ENCODE results near the gene TARS3. TPM values are rescaled to one million over a fixed set of nuclear protein-coding genes. Genes with fewer than 3 reads are reported as not detected.

The TARS3 gene
- total RNA-seq, 2 donors from 2014 or later, result 12.6 to 14.2 TPM

DNA sequence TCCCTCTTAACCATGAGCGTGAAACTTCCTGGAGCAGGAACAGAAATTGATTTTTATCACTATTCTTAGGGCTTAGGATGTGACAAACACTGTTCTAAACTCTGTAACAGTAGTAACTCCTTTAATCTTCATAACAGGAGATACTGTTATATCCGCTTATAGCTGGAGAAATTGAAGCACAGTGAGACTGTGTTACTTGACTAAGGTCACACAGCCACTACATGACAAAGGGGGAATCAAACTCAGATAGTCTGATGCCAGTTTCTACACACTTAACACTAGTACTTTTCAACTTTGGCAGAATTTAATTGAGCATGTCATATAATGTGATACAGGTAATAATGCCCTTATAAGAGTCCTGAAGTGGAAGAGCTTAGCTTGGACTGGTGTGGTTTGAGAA lies 800 bp upstream of the TARS3 start:
- no peak overlapping the region for H3K27ac Mint-ChIP-seq
- no peak for ATAC-seq (replicated peaks in 1 of 2)

DNA sequence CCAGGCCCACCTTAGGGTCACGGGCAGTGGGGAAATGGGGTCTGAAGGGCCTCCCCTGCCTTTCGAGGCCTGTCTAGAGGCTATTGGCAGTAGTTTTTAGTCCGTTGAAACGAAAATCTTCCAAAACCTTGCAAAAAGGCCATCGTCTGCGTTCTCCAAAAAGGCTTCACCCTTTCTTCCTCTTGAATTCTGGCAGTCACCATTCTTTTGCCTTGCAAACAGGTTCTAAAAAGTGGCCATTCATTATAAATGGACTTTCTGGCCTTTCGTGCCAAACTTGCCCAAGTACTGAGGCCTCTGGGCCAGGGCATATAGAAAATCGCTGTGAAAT lies 367 bp upstream of the TARS3 start:
- ATAC-seq (replicated peaks in 1 of 2) (no peak), DNase-seq (no peak)
- Mint-ChIP-seq H3K4me1 (ENCODE audit: low read depth) (peaks cover 16% of the 10 kb centered on the region), H3K27ac (no peak overlapping the region), H3K9me3 (peaks cover 2 to 3% of the 10 kb centered on the region in 2 donors), H3K4me3 (peak overlapping the region in 1 of 2 donors; percentile 40), H3K27me3 (ENCODE audit: low read depth) (no peaks in the 10 kb centered on the region), H3K36me3 (ENCODE audit: insufficient read depth in 2 of 2) (peaks cover 11 to 19% of the 10 kb centered on the region in 2 donors)

More for the DNA sequence above, 800 bp upstream of the TARS3 start:
- H3K27me3 Mint-ChIP-seq (ENCODE audit: low read depth), result no peaks in the 10 kb centered on the region
- no peak for DNase-seq
- peaks cover 11 to 19% of the 10 kb centered on the region in 2 donors for H3K36me3 Mint-ChIP-seq (ENCODE audit: insufficient read depth in 2 of 2)
- H3K4me3 Mint-ChIP-seq, result peak overlapping the region in 1 of 2 donors; percentile 40
- peaks cover 16% of the 10 kb centered on the region for H3K4me1 Mint-ChIP-seq (ENCODE audit: low read depth)
- H3K9me3 Mint-ChIP-seq, result peaks cover 2 to 3% of the 10 kb centered on the region in 2 donors

DNA sequence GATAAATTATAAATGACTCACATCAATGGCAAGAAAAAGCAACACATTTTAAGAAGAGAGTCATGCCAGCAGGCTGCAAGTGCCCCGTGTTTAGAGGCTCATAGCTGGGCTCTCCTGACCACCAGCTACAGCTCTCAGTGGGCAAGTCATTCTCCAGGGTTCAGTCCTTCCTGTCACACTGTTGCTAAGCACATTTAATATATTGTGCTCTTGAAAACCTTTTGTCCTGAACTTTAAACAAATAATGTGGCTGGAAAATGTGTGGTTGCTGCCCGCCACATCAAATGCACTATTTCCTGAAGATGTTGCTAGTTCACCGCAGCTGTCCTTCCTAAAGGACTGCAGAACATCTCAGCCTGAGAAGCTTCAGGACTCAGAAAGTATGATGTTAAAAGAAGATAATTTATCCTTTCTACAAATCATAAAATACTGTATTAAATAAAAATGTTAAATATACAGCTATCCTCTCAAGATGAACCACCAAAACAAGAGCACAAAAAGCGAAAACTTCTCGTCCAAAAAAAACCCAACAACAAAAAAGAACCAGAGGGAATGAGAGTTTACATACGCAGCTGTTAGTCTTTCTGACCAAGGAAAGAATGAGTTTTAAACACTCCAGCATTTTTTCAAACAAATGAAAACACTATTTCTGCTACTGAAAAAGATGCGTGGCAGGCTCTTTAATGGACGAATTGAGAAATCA lies 951 bp downstream of the TARS3 start:
- peak; percentile 47 to 49 for DNase-seq
- H3K36me3 Mint-ChIP-seq (ENCODE audit: insufficient read depth in 2 of 2), result peaks cover 11 to 19% of the 10 kb centered on the region in 2 donors
- ATAC-seq (replicated peaks in 1 of 2), result peak; percentile 35 to 53
- H3K4me1 Mint-ChIP-seq (ENCODE audit: low read depth), result peaks cover 16% of the 10 kb centered on the region
- peak overlapping the region; percentile 71 to 73 for H3K4me3 Mint-ChIP-seq
- H3K27me3 Mint-ChIP-seq (ENCODE audit: low read depth), result no peaks in the 10 kb centered on the region
- H3K27ac Mint-ChIP-seq, result peak overlapping the region; percentile 18
- peaks cover 2 to 3% of the 10 kb centered on the region in 2 donors for H3K9me3 Mint-ChIP-seq

DNA sequence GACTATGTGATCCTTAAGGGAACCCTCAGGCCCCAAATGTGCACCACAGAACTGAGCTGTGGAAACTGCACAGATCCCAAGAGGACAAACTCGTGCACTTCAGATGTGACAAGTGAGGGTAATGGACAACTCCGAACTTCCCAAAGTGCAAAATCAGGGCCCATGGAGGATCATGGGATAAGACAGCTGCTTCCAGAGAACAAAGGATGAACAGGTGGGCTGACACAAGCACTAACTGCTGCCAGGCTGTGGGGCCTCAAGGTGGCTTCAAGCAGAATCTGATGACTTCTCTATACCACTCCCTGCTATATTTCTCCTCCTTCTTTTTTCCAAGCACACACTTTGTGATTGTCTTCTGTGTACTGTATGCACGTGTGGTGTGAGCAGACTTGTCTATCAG lies 5.4 kb downstream of the TARS3 start:
- Mint-ChIP-seq H3K4me1 (ENCODE audit: low read depth) (peaks cover 25% of the 10 kb centered on the region), H3K4me3 (no peak overlapping the region), H3K36me3 (ENCODE audit: insufficient read depth in 2 of 2) (peaks cover 12 to 23% of the 10 kb centered on the region in 2 donors), H3K9me3 (peaks cover 2 to 3% of the 10 kb centered on the region in 2 donors), H3K27ac (no peak overlapping the region), H3K27me3 (ENCODE audit: low read depth) (no peaks in the 10 kb centered on the region)
- no peak for ATAC-seq (replicated peaks in 1 of 2)
- no peak for DNase-seq

DNA sequence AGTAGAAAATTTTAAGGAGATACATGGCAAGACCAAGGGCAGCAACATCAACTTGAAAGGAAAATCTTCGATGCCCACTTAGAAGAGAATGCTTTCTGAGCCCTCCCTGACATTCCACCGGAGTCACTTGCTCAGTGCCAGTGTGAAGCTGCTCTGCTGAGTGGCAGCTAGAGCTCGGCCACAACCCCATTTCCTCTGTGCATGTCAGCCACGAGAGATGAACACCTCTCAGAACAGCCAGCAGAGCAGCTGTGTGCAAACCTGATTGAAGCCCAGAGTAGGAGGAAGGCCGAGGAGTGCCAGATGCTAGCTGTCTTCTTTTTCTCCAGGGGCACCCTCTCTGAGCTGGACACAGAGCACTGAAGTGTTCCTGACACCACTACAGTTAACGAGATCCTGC lies 12.2 kb downstream of the TARS3 start:
- Mint-ChIP-seq H3K27ac (no peak overlapping the region), H3K27me3 (ENCODE audit: low read depth) (no peaks in the 10 kb centered on the region), H3K4me1 (ENCODE audit: low read depth) (no peaks in the 10 kb centered on the region), H3K36me3 (ENCODE audit: insufficient read depth in 2 of 2) (peaks cover 9 to 10% of the 10 kb centered on the region in 2 donors), H3K4me3 (no peak overlapping the region), H3K9me3 (no peaks in the 10 kb centered on the region)
- ATAC-seq (replicated peaks in 1 of 2), result no peak
- DNase-seq, result no peak

DNA sequence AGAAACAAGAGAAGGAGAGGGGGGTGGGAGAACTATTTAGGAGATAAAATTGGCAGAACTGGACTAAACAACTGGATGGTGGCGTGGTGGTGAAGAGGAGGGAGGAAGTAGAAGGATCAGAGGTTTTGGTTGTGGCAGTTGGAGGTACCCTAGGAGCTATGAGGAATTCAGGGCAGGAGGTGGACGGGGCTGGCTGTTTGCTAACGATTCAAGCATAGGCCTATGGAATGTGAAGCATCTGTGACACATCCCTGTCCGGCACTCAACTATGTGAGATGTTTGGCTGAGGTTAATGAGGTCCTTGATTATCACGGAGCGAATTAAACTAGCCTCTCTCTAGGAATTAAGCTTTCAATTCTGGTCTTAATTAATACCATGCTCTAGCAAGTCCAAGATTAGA lies 13.5 kb downstream of the TARS3 start:
- DNase-seq (no peak), ATAC-seq (replicated peaks in 1 of 2) (no peak)
- H3K27ac Mint-ChIP-seq, result no peak overlapping the region
- no peaks in the 10 kb centered on the region for H3K4me1 Mint-ChIP-seq (ENCODE audit: low read depth)
- no peaks in the 10 kb centered on the region for H3K27me3 Mint-ChIP-seq (ENCODE audit: low read depth)
- H3K9me3 Mint-ChIP-seq, result no peaks in the 10 kb centered on the region
- H3K36me3 Mint-ChIP-seq (ENCODE audit: insufficient read depth in 2 of 2), result peaks cover 10% of the 10 kb centered on the region in 2 donors
- no peak overlapping the region for H3K4me3 Mint-ChIP-seq

DNA sequence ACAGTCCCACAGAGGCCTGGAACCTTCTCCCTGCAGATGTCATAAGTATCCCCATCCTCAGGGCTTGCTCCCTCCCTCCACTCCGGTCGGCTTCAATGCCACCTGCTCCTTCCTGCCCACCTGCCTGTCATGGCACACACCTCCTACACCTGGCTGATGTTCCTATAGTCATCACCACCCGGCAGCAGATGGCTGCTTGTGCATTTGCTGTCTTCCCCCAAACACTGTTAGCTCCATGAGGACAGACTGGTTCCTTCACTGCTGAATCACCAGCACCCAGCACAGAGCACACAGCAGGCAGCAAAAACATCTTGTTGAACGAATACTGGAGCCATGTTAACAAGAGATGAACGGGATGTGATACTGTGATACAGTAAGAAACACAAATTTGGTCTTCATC lies 14.8 kb downstream of the TARS3 start:
- Mint-ChIP-seq H3K9me3 (no peaks in the 10 kb centered on the region), H3K27me3 (ENCODE audit: low read depth) (no peaks in the 10 kb centered on the region), H3K36me3 (ENCODE audit: insufficient read depth in 2 of 2) (peaks cover 10% of the 10 kb centered on the region in 2 donors), H3K4me1 (ENCODE audit: low read depth) (no peaks in the 10 kb centered on the region), H3K4me3 (no peak overlapping the region), H3K27ac (no peak overlapping the region)
- ATAC-seq (replicated peaks in 1 of 2), result no peak
- no peak for DNase-seq

DNA sequence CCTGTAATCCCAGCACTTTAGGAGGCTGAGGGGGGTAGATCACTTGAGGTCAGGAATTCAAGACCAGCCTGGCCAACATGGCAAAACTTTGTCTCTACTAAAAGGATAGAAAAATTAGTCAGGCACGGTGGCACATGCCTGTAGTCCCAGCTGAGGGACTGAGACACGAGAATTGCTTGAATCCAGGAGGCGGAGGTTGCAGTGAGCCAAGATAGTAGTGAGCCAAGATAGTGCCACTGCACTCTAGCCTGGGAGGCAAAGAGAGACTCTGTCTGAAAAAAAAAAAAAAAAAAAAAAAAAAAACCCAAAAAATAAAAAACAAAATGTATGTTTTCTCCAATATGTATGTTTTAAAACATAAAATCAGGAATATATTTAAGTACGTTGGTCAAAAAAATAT lies 16.3 kb downstream of the TARS3 start:
- Mint-ChIP-seq H3K9me3 (no peaks in the 10 kb centered on the region), H3K27ac (peak overlapping the region; percentile 65), H3K4me3 (no peak overlapping the region), H3K27me3 (ENCODE audit: low read depth) (no peaks in the 10 kb centered on the region), H3K4me1 (ENCODE audit: low read depth) (no peaks in the 10 kb centered on the region), H3K36me3 (ENCODE audit: insufficient read depth in 2 of 2) (peaks cover 6 to 11% of the 10 kb centered on the region in 2 donors)
- ATAC-seq (replicated peaks in 1 of 2) (no peak), DNase-seq (no peak)

DNA sequence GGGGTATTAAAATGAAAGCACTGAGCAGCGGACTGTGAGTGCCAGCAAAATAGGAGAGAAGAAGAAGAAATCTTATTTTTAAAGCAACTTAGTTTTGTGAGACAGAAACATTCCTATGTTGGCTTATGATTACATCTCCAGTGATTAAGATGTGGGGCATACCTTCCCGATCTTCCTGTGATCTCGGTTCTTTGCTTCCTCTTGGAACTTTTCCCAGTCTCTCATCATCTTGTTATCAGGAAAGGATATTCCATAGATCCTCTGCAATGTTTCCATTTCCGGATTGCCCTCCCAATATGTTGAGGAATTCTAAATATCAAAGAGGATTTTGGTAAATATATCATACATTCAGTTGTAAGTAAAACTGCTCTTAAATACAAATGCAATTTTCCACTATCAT lies 22.2 kb downstream of the TARS3 start:
- no peak for ATAC-seq (replicated peaks in 1 of 2)
- peaks cover 9% of the 10 kb centered on the region for H3K4me1 Mint-ChIP-seq (ENCODE audit: low read depth)
- no peak overlapping the region for H3K4me3 Mint-ChIP-seq
- H3K27me3 Mint-ChIP-seq (ENCODE audit: low read depth), result no peaks in the 10 kb centered on the region
- peaks cover 10 to 14% of the 10 kb centered on the region in 2 donors for H3K36me3 Mint-ChIP-seq (ENCODE audit: insufficient read depth in 2 of 2)
- no peak for DNase-seq
- no peaks in the 10 kb centered on the region for H3K9me3 Mint-ChIP-seq
- H3K27ac Mint-ChIP-seq, result no peak overlapping the region

DNA sequence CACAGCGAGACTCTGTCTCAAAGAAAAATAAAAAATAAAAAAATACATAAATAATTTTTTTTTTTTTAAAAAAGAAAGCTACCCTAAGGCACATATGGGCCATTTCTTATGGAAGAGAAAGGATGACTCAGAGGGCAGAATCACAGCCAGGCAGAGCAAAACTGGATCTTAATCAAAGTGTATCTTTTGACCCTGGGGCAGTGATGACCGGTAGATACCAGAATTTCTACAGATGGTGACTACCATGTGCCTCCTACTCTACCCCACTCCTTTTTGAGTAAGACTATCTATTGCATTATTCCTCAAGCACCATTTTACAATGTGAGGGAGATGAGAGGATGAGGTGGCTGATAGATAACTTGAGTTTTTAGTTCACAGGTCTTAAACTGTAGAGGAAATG lies 26.0 kb downstream of the TARS3 start:
- H3K4me1 Mint-ChIP-seq (ENCODE audit: low read depth), result peaks cover 31% of the 10 kb centered on the region
- H3K27me3 Mint-ChIP-seq (ENCODE audit: low read depth), result no peaks in the 10 kb centered on the region
- H3K4me3 Mint-ChIP-seq, result no peak overlapping the region
- DNase-seq (no peak), ATAC-seq (replicated peaks in 1 of 2) (peak in 1 of 2 donors; percentile 62)
- no peaks in the 10 kb centered on the region for H3K9me3 Mint-ChIP-seq
- no peak overlapping the region for H3K27ac Mint-ChIP-seq
- peaks cover 14 to 16% of the 10 kb centered on the region in 2 donors for H3K36me3 Mint-ChIP-seq (ENCODE audit: insufficient read depth in 2 of 2)

DNA sequence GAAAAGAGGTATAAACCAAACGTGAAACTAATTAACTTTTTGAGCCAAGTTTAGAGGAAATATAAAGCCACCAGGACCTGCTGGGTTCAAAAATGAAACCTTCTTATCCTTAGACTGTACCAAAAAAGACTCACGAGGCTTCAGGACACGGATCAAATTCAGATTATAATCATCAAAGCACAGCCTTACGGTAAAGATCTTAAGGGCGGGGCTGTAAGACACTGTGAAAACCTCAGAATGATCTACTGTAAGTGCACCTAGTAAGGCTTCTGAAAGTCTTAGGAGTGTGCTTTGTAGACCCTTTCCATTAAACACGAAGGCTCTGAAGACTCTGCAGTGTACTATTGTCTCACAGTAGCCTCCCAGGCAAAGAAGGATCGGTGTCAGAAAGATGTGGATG lies 26.8 kb downstream of the TARS3 start:
- peaks cover 0 to 2% of the 10 kb centered on the region in 2 donors for H3K9me3 Mint-ChIP-seq
- H3K4me1 Mint-ChIP-seq (ENCODE audit: low read depth), result peaks cover 39% of the 10 kb centered on the region
- H3K27ac Mint-ChIP-seq, result peak overlapping the region; percentile 86
- DNase-seq (no peak), ATAC-seq (replicated peaks in 1 of 2) (peak; percentile 64 to 76)
- H3K36me3 Mint-ChIP-seq (ENCODE audit: insufficient read depth in 2 of 2), result peaks cover 14 to 23% of the 10 kb centered on the region in 2 donors
- H3K27me3 Mint-ChIP-seq (ENCODE audit: low read depth), result no peaks in the 10 kb centered on the region
- H3K4me3 Mint-ChIP-seq, result peak overlapping the region; percentile 53 to 65

DNA sequence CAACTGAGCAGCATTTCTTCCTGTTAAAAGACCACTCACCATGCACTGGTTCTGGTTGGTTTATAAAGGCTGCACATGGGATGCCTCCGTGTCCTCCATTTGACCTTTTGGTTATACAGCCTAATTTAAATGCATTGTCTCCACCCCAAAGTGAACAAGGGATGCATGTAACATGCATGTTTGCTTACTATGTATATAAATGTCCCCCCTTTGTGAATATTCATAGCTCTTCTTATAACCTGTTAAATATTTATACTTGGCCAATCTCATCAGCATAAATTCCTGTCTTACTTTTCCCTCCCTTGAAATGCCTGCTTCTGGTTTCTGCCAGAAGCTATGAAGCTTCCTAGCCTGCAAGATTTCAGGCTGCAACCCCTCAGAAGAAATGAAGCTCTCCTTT lies 27.4 kb downstream of the TARS3 start:
- no peak for DNase-seq
- Mint-ChIP-seq H3K4me1 (ENCODE audit: low read depth) (peaks cover 40% of the 10 kb centered on the region), H3K27ac (peak overlapping the region; percentile 86), H3K27me3 (ENCODE audit: low read depth) (no peaks in the 10 kb centered on the region), H3K36me3 (ENCODE audit: insufficient read depth in 2 of 2) (peaks cover 17 to 22% of the 10 kb centered on the region in 2 donors), H3K4me3 (peak overlapping the region; percentile 53 to 65), H3K9me3 (peaks cover 0 to 2% of the 10 kb centered on the region in 2 donors)
- ATAC-seq (replicated peaks in 1 of 2), result no peak

DNA sequence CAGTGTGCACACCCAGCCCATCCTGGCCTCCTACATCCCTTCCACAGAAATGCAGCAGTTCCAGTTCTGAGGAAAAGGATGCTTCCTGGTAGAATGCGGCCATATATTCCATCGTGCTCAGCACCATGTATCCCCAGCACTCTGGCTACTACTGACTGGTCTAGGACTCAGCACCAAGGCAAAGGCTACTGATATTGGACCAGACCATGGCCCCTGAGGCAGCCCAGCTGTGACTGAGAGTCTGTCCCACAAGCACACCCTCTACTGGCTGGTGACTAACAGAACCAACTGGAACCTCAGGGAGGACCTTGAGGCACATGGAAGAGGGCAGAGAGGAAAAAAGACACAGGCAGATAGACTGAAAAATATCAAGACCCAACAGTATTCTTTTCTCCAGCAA lies 30.0 kb downstream of the TARS3 start:
- Mint-ChIP-seq H3K27ac (no peak overlapping the region), H3K36me3 (ENCODE audit: insufficient read depth in 2 of 2) (peaks cover 9 to 15% of the 10 kb centered on the region in 2 donors), H3K4me1 (ENCODE audit: low read depth) (peaks cover 40% of the 10 kb centered on the region), H3K9me3 (peaks cover 0 to 2% of the 10 kb centered on the region in 2 donors), H3K27me3 (ENCODE audit: low read depth) (no peaks in the 10 kb centered on the region), H3K4me3 (no peak overlapping the region)
- ATAC-seq (replicated peaks in 1 of 2), result no peak
- DNase-seq, result no peak
